Amniotic epithelial cell (primary cell): ENCODE results near the gene CAMSAP1.
A peak's percentile ranks its signal among the peaks of the same experiment; 100 is the strongest.
"Not testable (repeated sequence)": the region's sequence is repeated elsewhere in the genome, so short reads cannot be mapped to it uniquely, and the experiment has no call there.

Experiments used
- DNase-seq: peaks from one replicate; pipeline ENCODE4 v3.0.0-alpha.2; 2010; ENCODE audit warnings: low read depth

CAMSAP1 gene, protein sequence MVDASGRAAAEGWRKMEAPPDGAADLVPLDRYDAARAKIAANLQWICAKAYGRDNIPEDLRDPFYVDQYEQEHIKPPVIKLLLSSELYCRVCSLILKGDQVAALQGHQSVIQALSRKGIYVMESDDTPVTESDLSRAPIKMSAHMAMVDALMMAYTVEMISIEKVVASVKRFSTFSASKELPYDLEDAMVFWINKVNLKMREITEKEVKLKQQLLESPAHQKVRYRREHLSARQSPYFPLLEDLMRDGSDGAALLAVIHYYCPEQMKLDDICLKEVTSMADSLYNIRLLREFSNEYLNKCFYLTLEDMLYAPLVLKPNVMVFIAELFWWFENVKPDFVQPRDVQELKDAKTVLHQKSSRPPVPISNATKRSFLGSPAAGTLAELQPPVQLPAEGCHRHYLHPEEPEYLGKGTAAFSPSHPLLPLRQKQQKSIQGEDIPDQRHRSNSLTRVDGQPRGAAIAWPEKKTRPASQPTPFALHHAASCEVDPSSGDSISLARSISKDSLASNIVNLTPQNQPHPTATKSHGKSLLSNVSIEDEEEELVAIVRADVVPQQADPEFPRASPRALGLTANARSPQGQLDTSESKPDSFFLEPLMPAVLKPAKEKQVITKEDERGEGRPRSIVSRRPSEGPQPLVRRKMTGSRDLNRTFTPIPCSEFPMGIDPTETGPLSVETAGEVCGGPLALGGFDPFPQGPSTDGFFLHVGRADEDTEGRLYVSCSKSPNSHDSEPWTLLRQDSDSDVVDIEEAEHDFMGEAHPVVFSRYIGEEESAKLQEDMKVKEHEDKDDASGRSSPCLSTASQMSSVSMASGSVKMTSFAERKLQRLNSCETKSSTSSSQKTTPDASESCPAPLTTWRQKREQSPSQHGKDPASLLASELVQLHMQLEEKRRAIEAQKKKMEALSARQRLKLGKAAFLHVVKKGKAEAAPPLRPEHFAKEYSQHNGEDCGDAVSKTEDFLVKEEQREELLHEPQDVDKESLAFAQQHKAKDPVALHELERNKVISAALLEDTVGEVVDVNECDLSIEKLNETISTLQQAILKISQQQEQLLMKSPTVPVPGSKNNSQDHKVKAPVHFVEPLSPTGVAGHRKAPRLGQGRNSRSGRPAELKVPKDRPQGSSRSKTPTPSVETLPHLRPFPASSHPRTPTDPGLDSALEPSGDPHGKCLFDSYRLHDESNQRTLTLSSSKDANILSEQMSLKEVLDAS (N-terminal part only)

GRCh38 chr9:135907431-135908092 is at the start of gene CAMSAP1:
TSS of gene CAMSAP1 (minus strand) at chr9:135907546. CDS start at chr9:135907159, 387 bp downstream.
- peak; percentile 86 for DNase-seq

GRCh38 chr9:135956802-135957174 is 49.4 kb upstream of the CAMSAP1 start:
- no peak for DNase-seq

DNA sequence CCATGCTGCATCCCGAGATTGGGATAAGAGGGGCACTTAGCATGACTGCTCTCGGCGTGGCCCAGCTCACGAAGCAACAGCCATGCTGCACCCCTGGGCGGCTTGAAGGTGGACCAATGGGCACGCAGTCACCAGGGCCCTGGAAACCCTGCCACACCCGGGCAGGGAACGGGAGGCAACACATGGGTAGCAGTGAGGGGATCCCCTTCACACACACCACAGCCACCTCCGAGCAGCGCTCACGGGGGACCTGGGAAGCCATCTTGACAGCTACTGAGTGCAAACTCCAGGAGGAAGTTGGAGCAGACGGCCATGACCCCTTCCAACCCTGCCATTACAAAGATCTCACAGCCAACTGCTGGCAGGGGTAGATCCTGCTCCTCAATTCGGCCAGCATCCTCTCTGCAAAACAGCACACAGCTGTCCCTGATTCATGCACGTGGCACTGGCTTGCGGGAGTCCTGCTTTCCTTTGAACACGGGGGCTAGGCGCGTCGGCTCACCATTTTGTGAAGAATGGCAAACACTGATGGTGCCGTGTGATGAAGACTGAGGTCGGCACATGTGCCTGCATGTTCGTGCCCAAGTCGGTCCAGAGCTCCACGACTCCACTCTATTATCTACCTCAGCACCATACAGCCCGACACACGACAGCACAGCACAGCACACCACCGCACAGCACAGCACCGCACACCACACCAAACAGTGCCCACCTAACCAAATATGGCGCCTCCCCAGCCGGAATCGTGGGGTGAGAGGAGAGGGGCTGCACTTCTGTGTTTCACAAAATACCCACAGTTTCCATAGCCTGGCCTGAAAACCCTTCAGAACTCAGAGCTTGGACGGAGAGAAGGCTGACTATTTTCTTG is 48.8 kb upstream of the CAMSAP1 start:
- no peak for DNase-seq

GRCh38 chr9:135952664-135953206 is 45.4 kb upstream of the CAMSAP1 start:
- DNase-seq: no peak

GRCh38 chr9:135951889-135952663 is 44.7 kb upstream of the CAMSAP1 start:
- DNase-seq: peak; percentile 85

DNA sequence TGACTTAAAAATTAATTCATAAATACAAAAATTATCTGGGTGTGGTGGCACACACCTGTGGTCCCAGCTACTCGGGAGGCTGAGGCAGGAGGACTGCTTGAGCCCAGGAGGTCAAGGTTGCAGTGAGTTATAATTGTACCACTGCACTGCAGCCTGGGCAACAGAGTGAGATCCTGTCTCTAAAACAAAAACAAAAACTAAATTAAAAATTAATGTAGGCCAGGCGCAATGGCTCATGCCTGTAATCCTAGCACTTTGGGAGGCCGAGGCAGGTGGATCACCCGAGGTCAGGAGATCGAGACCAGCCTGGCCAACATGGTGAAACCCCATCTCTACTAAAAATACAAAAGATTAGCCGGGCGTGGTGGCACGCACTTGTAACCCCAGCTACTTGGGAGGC is 44.0 kb upstream of the CAMSAP1 start:
- DNase-seq: not testable (repeated sequence)

DNA sequence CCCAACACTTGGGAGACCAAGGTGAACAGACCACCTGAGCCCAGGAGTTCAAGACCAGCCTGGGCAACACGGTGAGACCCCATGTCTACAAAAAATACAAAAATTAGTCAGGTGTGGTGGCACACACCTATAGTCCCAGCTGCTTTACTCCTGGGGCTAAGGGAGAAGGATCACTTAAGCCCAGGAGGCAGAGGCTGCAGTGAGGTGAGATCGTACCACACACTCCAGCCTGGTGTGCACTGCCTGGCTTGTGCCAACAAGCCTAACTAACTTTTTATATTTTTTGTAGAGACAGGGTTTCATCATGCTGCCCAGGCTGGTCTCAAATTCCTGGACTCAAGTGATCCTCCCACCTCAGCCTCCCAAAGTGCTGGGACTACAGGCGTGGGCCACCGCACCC is 43.5 kb upstream of the CAMSAP1 start:
- not testable (repeated sequence) for DNase-seq

DNA sequence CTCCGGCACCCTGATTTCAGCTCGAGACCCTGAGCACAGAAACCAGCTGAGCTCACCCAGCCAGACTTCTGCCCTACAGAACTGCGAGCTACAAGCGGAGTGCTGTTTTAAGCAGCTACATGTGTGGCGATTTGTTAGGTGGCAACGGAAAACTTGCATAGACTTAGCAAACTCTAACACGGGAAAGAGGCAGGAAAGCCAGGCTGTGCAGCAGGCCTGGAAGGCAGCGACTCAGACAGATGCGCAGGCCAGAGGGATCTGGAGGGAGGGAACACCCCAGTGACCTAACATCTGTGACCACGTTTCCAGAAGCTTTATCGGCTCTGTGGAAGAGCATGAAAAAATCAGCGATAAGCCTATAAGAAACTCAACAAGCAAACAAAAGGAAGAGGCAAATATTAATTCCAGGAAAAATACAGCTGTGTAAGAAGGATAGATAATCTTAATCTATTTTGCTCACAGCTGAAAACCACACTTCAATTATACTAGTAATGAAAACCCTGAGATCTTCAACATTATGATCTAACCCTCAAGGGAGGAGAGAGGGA is 42.9 kb upstream of the CAMSAP1 start:
- no peak for DNase-seq

- DNase-seq: no peak
Observed at GRCh38 chr9:135949501-135950134, 42.3 kb upstream of the CAMSAP1 start.

GRCh38 chr9:135948968-135949367 is 41.6 kb upstream of the CAMSAP1 start:
- DNase-seq: no peak

DNA sequence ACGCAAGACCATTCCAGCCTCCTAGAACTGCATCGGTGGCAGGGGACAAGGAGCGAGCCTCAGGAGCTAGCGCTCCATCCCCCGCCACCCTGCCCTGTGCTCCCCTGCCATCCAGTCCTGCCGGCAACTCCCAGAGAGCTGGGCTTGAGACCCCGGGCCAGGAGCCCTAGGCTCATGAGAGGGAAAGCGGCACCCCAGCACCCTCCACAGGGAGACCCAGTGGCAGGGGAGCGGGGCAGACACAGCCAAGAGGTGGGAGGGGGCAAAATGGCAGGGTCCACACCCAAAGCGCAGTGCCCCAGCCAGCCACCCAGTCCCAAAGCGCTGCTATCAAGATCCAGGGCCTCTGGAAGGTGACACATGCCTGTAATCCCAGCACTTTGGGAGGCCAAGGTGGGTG is 41.1 kb upstream of the CAMSAP1 start:
- no peak for DNase-seq

DNA sequence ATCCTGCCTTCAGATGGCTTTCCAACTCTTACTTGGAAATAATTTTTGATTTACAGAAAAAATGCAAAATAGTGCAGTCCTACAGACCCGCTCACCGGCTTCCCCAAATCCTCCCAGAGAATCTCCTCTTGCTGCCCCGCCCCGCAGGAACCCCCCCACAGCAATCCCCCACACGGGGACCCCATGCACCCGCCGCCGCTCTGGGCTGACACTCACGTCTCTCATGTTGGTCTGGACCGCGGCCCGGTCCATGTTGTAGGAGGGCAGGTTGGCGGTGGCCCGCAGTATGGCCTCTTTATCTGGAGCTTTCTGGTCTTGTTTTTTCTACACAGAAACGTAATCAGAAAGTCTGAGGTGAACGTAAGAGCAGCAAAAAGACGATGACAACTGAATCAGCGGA is 40.2 kb upstream of the CAMSAP1 start:
- DNase-seq: no peak

DNA sequence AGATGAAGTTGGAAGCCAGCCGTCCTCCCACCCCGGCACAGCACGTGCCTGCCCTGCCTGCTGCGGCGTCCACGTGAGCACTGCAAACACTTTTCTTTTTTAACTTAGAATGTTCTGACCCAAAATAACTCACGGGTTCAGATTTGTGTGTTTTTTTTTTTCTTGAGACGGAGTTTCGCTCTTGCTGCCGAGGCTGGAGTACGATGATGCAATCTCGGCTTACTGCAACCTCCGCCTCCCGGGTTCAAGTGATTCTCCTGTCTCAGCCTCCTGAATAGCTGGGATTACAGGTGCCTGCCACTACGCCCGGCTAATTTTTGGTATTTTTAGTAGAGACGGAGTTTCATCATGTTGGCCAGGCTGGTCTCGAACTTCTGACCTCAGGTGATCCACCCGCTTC is 39.8 kb upstream of the CAMSAP1 start:
- not testable (repeated sequence) for DNase-seq

GRCh38 chr9:135946392-135946994 is 39.1 kb upstream of the CAMSAP1 start:
- no peak for DNase-seq

GRCh38 chr9:135945969-135946368 is 38.6 kb upstream of the CAMSAP1 start:
- peak; percentile 87 for DNase-seq

GRCh38 chr9:135944444-135945252 is 37.3 kb upstream of the CAMSAP1 start:
- no peak for DNase-seq

- DNase-seq: not testable (repeated sequence)
Observed at GRCh38 chr9:135943604-135944003, 36.3 kb upstream of the CAMSAP1 start.
